22Rv1 (cell line): ENCODE measurements around the gene NKX1-1.

ENCODE experiments used
- H3K27ac ChIP-seq: fragments of 450-650 bp; 2 replicates; pipeline ENCODE4 v1.5.1; 2017
- CTCF ChIP-seq: fragments of 450-650 bp; IDR thresholded peaks from 2 replicates; pipeline ENCODE4 v1.5.1; 2017; ENCODE audit warnings: mild to moderate bottlenecking
- ZFX ChIP-seq: fragments of 450-650 bp; IDR thresholded peaks from 2 replicates; pipeline ENCODE4 v1.6.1; 2017; ENCODE audit warnings: antibody characterized with exemption, borderline replicate concordance

Gene NKX1-1

GRCh38 chr4:1406394-1406980 is at the start of gene NKX1-1:
Gene NKX1-1, minus strand, starts transcription at chr4:1406442. Its CDS starts 0 bp downstream, at chr4:1406442.
- H3K27ac ChIP-seq, result no peak within 1 kb of the TSS
- TF ChIP-seq ZFX (no peak), CTCF (no peak)

GRCh38 chr4:1453731-1454130 is 47.5 kb upstream of the NKX1-1 start:
- no peak for TF ChIP-seq CTCF

GRCh38 chr4:1452431-1453051 is 46.3 kb upstream of the NKX1-1 start:
- TF ChIP-seq ZFX (no peak), CTCF (no peak)
- no peak overlapping the region for H3K27ac ChIP-seq

More at GRCh38 chr4:1453731-1454130, 47.5 kb upstream of the NKX1-1 start:
- H3K27ac ChIP-seq, result no peak overlapping the region

GRCh38 chr4:1451752-1452122 is 45.5 kb upstream of the NKX1-1 start:
- TF ChIP-seq ZFX, result no peak
- TF ChIP-seq CTCF, result no peak
- H3K27ac ChIP-seq, result no peak overlapping the region

GRCh38 chr4:1451106-1451751 is 45.0 kb upstream of the NKX1-1 start:
- TF ChIP-seq CTCF (no peak), ZFX (no peak)
- no peak overlapping the region for H3K27ac ChIP-seq

GRCh38 chr4:1449833-1450741 is 43.8 kb upstream of the NKX1-1 start:
- TF ChIP-seq CTCF (no peak), ZFX (no peak)

More at GRCh38 chr4:1449833-1450741, 43.8 kb upstream of the NKX1-1 start:
- H3K27ac ChIP-seq, result no peak overlapping the region
